Neural cell (in vitro differentiated cells): Measurements from ENCODE around the gene TLL2.

ENCODE experiments used
- CTCF ChIP-seq: fragments of 450-650 bp; IDR thresholded peaks from 2 replicates; pipeline ENCODE4 v1.5.1; 2014; ENCODE audit warnings: antibody characterized with exemption, mild to moderate bottlenecking, moderate library complexity; ENCODE audit not compliant: poor library complexity, severe bottlenecking
- EP300 ChIP-seq: fragments of 450-650 bp; conservative IDR thresholded peaks from 2 replicates; pipeline ENCODE4 v1.6.1; 2014; ENCODE audit warnings: antibody characterized with exemption, mild to moderate bottlenecking, moderate library complexity; ENCODE audit not compliant: poor library complexity, severe bottlenecking
- EZH2 ChIP-seq: fragments of 200-600, 300-800 bp; shearing (Covaris generic), sonication (generic); IDR thresholded peaks from 2 replicates; pipeline ENCODE4 v1.6.1; 2014; ENCODE audit warnings: antibody characterized with exemption, low read length, borderline replicate concordance, mild to moderate bottlenecking; ENCODE audit not compliant: insufficient read depth, poor library complexity, severe bottlenecking
- MXI1 ChIP-seq: fragments of 450-650 bp; conservative IDR thresholded peaks from 2 replicates; pipeline ENCODE4 v1.6.1; 2014; ENCODE audit warnings: antibody characterized with exemption, mild to moderate bottlenecking; ENCODE audit not compliant: poor library complexity, severe bottlenecking
- RAD21 ChIP-seq: fragments of 450-650 bp; conservative IDR thresholded peaks from 2 replicates; pipeline ENCODE4 v1.6.1; 2014; ENCODE audit warnings: antibody characterized with exemption, mild to moderate bottlenecking, moderate library complexity
- SMC3 ChIP-seq: fragments of 450-650 bp; conservative IDR thresholded peaks from 2 replicates; pipeline ENCODE4 v1.6.1; 2014; ENCODE audit warnings: antibody characterized with exemption, mild to moderate bottlenecking, moderate library complexity; ENCODE audit not compliant: poor library complexity
- TAF1 ChIP-seq: IDR thresholded peaks from 2 replicates; pipeline ENCODE4 v1.6.1; 2012; ENCODE audit warnings: low read depth
- TF ChIP-seq, protein P1 (sequence below): IDR thresholded peaks from 2 replicates; pipeline ENCODE4 v1.6.1; 2012; ENCODE audit warnings: borderline replicate concordance

DNA sequence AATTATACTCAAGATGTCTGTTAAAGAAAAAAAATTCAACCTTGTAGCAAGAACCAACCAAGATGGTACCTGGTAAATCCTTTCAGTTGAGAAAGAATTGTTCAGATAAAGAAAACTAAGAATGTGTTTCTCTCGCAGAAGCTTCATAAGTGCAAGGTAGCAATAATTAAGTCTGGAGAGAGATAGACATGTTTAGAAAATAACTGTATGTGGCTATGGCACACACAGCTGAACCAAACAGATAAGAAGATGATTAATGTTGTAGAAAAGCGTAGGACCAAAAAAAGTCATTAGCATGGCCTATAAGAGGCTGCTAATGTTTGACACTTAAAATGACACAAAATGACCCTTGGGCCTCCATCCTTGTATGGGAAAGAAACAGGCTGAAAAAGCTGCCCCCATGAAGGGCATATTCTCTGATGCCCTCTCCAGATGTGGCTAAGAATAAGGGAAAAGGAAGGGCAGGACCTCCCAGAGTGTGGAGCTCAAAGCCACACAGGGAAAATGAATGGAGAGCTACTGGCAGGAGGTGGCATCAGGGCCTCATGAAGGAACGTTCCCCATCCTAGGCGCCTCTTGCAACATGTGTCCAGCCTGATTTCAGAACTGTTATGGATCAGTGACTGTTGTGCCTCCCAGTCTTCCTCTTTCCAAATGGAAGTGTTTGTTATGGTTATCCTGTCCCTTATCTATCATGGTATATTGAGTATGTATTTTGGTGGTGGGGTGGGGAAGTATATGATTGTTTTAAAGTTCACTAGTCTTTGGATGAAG is 30.7 kb downstream of the TLL2 start:
- TF ChIP-seq RAD21 (no peak), CTCF (no peak), SMC3 (no peak), TAF1 (no peak), EZH2 (no peak), EP300 (no peak), MXI1 (no peak)
- TF ChIP-seq, protein P1, sequence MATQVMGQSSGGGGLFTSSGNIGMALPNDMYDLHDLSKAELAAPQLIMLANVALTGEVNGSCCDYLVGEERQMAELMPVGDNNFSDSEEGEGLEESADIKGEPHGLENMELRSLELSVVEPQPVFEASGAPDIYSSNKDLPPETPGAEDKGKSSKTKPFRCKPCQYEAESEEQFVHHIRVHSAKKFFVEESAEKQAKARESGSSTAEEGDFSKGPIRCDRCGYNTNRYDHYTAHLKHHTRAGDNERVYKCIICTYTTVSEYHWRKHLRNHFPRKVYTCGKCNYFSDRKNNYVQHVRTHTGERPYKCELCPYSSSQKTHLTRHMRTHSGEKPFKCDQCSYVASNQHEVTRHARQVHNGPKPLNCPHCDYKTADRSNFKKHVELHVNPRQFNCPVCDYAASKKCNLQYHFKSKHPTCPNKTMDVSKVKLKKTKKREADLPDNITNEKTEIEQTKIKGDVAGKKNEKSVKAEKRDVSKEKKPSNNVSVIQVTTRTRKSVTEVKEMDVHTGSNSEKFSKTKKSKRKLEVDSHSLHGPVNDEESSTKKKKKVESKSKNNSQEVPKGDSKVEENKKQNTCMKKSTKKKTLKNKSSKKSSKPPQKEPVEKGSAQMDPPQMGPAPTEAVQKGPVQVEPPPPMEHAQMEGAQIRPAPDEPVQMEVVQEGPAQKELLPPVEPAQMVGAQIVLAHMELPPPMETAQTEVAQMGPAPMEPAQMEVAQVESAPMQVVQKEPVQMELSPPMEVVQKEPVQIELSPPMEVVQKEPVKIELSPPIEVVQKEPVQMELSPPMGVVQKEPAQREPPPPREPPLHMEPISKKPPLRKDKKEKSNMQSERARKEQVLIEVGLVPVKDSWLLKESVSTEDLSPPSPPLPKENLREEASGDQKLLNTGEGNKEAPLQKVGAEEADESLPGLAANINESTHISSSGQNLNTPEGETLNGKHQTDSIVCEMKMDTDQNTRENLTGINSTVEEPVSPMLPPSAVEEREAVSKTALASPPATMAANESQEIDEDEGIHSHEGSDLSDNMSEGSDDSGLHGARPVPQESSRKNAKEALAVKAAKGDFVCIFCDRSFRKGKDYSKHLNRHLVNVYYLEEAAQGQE, result no peak
